ENCODE data around the gene SAP30.

DNA sequence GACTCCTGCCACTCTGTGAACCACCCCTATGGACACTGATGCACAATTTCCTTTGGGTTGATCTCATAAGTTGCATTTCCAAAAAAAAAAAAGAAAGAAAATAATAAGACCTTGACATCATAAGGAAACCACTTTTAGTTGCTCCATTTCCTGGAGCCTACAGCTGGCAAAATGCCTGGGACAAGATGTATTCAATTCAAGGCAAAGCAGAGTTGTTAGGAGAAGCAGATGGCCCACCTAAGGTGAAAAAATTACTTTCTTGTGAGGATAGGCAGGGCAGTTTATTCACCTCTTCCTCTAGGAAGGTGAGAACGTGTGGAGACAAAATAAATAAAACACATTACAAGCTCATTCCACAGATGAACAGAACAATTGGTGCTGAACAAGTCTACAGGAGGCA lies 42.3 kb downstream of the SAP30 start:
- TF ChIP-seq, protein P1, sequence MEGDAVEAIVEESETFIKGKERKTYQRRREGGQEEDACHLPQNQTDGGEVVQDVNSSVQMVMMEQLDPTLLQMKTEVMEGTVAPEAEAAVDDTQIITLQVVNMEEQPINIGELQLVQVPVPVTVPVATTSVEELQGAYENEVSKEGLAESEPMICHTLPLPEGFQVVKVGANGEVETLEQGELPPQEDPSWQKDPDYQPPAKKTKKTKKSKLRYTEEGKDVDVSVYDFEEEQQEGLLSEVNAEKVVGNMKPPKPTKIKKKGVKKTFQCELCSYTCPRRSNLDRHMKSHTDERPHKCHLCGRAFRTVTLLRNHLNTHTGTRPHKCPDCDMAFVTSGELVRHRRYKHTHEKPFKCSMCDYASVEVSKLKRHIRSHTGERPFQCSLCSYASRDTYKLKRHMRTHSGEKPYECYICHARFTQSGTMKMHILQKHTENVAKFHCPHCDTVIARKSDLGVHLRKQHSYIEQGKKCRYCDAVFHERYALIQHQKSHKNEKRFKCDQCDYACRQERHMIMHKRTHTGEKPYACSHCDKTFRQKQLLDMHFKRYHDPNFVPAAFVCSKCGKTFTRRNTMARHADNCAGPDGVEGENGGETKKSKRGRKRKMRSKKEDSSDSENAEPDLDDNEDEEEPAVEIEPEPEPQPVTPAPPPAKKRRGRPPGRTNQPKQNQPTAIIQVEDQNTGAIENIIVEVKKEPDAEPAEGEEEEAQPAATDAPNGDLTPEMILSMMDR (IDR thresholded peaks at IDR 0.05; ENCODE audit: poor library complexity) = no peak
- TF ChIP-seq EZH2 (IDR thresholded peaks at IDR 0.05; ENCODE audit: borderline replicate concordance) (no peak), EZH2phosphoT487 (IDR thresholded peaks at IDR 0.05; ENCODE audit: low read depth, severe bottlenecking, unreplicated experiment) (no peak)
